Tibial artery (tissue), 4 donors: ENCODE measurements around the gene NTM.

ENCODE experiments used
- DNase-seq, 2 donors: peaks; one replicate each; pipeline ENCODE4 v3.0.0-alpha.2; 2019
- H3K27ac ChIP-seq, 2 donors: fragments of 200-600 bp; sonication (generic) in 1 of 2; 1 replicate in 1 of 2; 2 replicates in 1 of 2; pipeline ENCODE4 v1.5.1; 2018 to 2019; ENCODE audit warnings: mild to moderate bottlenecking in 1 of 2
- H3K27me3 ChIP-seq, 2 donors: fragments of 200-600 bp; sonication (generic) in 1 of 2; one replicate each; pipeline versions ENCODE4 v1.5.1 to v1.6.0; 2016 to 2019
- H3K36me3 ChIP-seq, 3 donors: fragments of 200-600 bp; sonication (generic) in 2 of 3; one replicate each; pipeline ENCODE4 v1.5.1; 2016 to 2019; ENCODE audit warnings: mild to moderate bottlenecking in 2 of 3
- H3K4me1 ChIP-seq, 4 donors: fragments of 200-600 bp; sonication (generic) in 2 of 4; 1 replicate in 3 of 4; 2 replicates in 1 of 4; pipeline ENCODE4 v1.5.1; 2016 to 2019
- H3K4me3 ChIP-seq, 2 donors: fragments of 200-600 bp; sonication (generic) in 1 of 2; 1 replicate in 1 of 2; 2 replicates in 1 of 2; pipeline ENCODE4 v1.5.1; 2018 to 2019; ENCODE audit warnings: mild to moderate bottlenecking in 2 of 2
- H3K9me3 ChIP-seq, 3 donors: fragments of 200-600 bp; sonication (generic) in 1 of 3; one replicate each; pipeline ENCODE4 v1.5.1; 2016 to 2019
- intact Hi-C: fragments of 100-400 bp; cut with DNase I; formaldehyde crosslinking; loops from one replicate; pipeline ENCODE4 v1.15.0; 2023; ENCODE audit warnings: low total_unique reads
- TF ChIP-seq, protein P1 (sequence below), 2 experiments: fragments of 200-600 bp in 1 of 2; fragments of 450-650 bp in 1 of 2; IDR thresholded peaks; one replicate each; pipeline ENCODE4 v1.5.1; 2017 to 2019; ENCODE audit warnings: antibody characterized with exemption in 2 of 2, mild to moderate bottlenecking in 1 of 2, moderate library complexity in 1 of 2

NTM gene

DNA sequence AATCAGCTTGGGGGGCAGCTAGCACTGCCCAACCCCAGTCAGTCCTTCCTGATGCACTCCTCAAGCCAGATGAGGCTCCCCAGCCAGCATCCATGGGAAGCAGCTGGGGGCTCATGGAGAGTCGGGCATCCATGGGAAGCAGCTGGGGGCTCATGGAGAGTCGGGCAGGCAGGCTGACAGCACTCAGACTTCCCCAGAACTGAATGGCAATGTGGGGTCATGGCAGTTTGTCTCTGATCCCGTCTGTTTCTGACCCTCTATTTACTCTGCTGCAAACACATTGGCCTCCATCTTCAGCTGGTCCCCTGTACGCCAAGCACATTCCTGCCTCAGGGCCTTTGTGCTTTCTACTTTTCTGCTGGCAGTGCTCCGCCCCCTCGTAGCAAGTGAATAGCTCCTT is 314.8 kb downstream of the NTM start:
- H3K36me3 ChIP-seq, result no peaks in the 10 kb centered on the region
- intact Hi-C loops, result no loop called here
- peaks cover 0 to 65% of the 10 kb centered on the region in 2 donors for H3K27me3 ChIP-seq
- TF ChIP-seq, protein P1, sequence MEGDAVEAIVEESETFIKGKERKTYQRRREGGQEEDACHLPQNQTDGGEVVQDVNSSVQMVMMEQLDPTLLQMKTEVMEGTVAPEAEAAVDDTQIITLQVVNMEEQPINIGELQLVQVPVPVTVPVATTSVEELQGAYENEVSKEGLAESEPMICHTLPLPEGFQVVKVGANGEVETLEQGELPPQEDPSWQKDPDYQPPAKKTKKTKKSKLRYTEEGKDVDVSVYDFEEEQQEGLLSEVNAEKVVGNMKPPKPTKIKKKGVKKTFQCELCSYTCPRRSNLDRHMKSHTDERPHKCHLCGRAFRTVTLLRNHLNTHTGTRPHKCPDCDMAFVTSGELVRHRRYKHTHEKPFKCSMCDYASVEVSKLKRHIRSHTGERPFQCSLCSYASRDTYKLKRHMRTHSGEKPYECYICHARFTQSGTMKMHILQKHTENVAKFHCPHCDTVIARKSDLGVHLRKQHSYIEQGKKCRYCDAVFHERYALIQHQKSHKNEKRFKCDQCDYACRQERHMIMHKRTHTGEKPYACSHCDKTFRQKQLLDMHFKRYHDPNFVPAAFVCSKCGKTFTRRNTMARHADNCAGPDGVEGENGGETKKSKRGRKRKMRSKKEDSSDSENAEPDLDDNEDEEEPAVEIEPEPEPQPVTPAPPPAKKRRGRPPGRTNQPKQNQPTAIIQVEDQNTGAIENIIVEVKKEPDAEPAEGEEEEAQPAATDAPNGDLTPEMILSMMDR (IDR thresholded peaks at IDR 0.05), result no peak
- no peak overlapping the region for H3K27ac ChIP-seq
- peaks cover 0 to 9% (median 5%) of the 10 kb centered on the region in 4 donors for H3K4me1 ChIP-seq
- H3K4me3 ChIP-seq, result no peak overlapping the region
- no peaks in the 10 kb centered on the region for H3K9me3 ChIP-seq
- DNase-seq, result no peak

DNA sequence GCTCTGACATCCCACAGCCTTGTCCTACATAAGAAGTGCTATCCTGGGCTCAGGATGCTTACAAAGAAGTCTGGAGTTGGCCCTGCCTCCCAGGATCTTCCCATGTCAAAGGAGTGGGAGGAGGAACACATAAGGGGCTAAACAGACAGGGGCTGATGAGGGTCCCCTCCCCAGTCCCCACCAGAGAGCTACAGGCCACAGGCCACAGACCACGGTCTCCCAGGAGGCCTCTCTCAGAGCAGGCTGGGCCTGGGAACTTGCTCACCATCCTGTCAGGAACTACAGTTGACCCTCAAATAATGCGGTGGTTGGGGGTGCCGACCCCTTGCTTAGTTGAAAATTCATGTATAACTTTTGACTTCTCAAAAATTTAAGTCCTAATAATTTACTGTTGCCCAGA is 315.5 kb downstream of the NTM start:
- TF ChIP-seq, protein P1 (IDR thresholded peaks at IDR 0.05), result no peak
- no peak overlapping the region for H3K27ac ChIP-seq
- H3K4me1 ChIP-seq, result peaks cover 0 to 9% (median 5%) of the 10 kb centered on the region in 4 donors
- no peak for DNase-seq
- H3K9me3 ChIP-seq, result no peaks in the 10 kb centered on the region
- H3K36me3 ChIP-seq, result no peaks in the 10 kb centered on the region
- H3K27me3 ChIP-seq, result peaks cover 0 to 72% of the 10 kb centered on the region in 2 donors
- H3K4me3 ChIP-seq, result no peak overlapping the region
- intact Hi-C loops, result no loop called here

DNA sequence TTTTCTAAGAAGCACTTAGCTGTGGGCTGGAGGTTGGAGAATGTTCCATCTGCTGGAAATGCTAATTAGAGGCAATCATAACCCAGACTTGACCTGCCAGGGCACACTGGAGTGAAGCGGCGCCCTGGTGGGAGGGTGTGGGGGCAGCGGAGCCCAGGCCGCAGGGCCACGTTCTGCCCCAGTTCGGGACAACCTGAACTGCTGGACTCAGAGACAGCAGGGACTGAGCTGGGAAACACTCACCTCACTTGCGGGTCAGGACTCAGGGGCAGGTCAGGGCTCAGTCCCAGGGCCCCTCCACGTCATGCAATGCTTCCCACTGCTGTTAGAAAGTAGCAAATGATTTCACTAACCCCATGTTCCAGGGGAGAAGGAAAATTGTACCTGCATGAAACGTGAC is 316.4 kb downstream of the NTM start:
- H3K4me3 ChIP-seq, result no peak overlapping the region
- H3K36me3 ChIP-seq, result no peaks in the 10 kb centered on the region
- H3K9me3 ChIP-seq, result no peaks in the 10 kb centered on the region
- TF ChIP-seq, protein P1 (IDR thresholded peaks at IDR 0.05), result no peak
- intact Hi-C loops, result no loop called here
- DNase-seq, result no peak
- no peak overlapping the region for H3K27ac ChIP-seq
- H3K4me1 ChIP-seq, result peaks cover 0 to 9% (median 5%) of the 10 kb centered on the region in 4 donors
- H3K27me3 ChIP-seq, result peaks cover 0 to 81% of the 10 kb centered on the region in 2 donors

DNA sequence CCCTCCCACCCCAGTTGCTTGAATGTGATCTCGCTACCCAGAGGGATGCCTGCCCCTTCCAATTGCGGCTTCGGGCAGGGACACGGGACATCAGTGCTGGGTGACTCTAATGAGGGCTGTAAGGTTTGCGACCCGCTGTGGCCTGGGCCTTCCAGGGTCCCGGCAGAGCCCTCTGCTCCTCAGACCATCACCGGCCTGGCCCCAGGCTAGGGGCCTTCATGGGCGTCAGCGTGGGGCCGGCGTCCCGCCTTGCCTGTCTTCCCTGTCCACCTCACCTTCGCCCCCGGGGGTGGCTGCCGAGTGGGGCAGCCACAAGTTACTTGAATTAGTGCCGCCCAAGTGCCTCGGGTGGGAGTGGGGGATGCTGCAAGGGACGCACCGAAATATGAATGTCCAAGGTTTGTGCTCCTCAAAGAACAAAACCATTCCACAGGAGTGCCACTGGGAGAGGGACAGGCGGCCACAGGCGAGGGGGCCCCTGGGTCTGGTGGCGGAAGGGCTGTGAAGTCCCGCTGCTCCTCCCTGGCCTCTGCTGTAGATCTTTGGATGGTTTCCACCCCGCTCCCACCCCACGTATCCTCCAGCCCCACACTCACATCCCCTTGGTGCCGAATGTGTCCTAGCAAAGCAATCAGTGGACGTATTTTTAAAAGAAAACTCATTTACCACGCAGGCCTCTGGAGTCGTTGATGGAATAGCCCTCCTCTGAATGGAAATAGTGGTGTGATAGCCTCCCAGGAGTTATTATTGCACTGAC is 317.1 kb downstream of the NTM start:
- Histone ChIP-seq H3K27me3 (peaks cover 0 to 79% of the 10 kb centered on the region in 2 donors), H3K9me3 (no peaks in the 10 kb centered on the region), H3K27ac (no peak overlapping the region), H3K36me3 (no peaks in the 10 kb centered on the region), H3K4me1 (peaks cover 0 to 9% (median 5%) of the 10 kb centered on the region in 4 donors), H3K4me3 (no peak overlapping the region)
- DNase-seq, result peak in 1 of 2 donors; percentile 55
- TF ChIP-seq, protein P1 (IDR thresholded peaks at IDR 0.05), result no peak
- intact Hi-C loops, result no loop called here

DNA sequence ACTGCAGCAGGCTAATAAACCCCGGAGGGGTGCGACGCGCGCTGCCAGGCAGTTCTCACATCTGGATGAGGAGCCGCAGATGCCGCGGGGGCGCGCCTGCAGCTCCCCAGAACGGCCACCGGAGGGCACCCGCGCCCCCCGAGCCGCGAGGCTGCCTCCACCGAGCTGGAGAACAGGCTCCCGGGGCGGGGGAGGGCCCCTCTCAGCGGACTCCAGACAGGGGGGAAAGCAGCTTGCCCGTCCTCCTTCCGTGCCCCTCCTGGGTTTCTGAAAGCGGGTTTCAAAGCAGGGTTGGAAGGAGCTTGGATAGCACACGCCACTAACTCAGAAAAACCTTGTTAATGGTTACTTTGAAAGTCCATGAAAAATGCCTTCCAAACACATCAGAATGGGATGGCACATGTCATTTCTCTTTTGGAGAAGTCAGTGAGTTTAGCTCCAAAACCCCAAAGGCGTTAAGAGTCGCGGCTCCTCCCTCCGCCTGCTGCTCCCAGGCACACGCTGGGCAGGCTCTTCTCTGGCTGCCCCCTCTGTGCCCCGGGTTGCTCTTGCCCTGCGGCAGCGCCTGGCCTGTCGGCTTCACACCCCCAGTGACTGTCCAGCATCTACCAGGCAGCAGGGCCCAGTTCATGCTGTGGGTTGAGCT is 317.8 kb downstream of the NTM start:
- Histone ChIP-seq H3K4me1 (peaks cover 0 to 9% (median 5%) of the 10 kb centered on the region in 4 donors), H3K4me3 (no peak overlapping the region), H3K9me3 (no peaks in the 10 kb centered on the region), H3K27ac (no peak overlapping the region), H3K36me3 (no peaks in the 10 kb centered on the region), H3K27me3 (peaks cover 0 to 73% of the 10 kb centered on the region in 2 donors)
- peak in 1 of 2 donors; percentile 37 for DNase-seq
- TF ChIP-seq, protein P1 (IDR thresholded peaks at IDR 0.05), result peak; percentile 65 to 91
- intact Hi-C loops, result no loop called here
